Endothelial cell of umbilical vein (primary cell): ENCODE data around the gene HOXD4.

ENCODE experiments used
- JUN ChIP-seq: IDR thresholded peaks from 2 replicates; pipeline ENCODE4 v1.6.1; 2011; ENCODE audit warnings: borderline replicate concordance, low read depth; ENCODE audit not compliant: insufficient read length, insufficient read depth
- POLR2A ChIP-seq: IDR thresholded peaks from 2 replicates; pipeline ENCODE4 v1.6.1; 2012; ENCODE audit warnings: low read depth, mild to moderate bottlenecking, control low read depth, low read length
- POLR2AphosphoS5 ChIP-seq: IDR thresholded peaks from 2 replicates; pipeline ENCODE4 v1.6.1; 2012; ENCODE audit warnings: low read depth, mild to moderate bottlenecking, control low read depth, low read length, moderate library complexity; ENCODE audit not compliant: insufficient read depth
- TF ChIP-seq, protein P1 (sequence below), 2 donors: IDR thresholded peaks; 1 replicate in 1 of 2; 2 replicates in 1 of 2; pipeline ENCODE4 v1.5.1; 2011; ENCODE audit warnings: low read length in 2 of 2, mild to moderate bottlenecking in 2 of 2, moderate library complexity in 2 of 2, control low read depth in 1 of 2, inconsistent platforms in 1 of 2, low read depth in 1 of 2; ENCODE audit not compliant: insufficient read depth in 1 of 2; ENCODE audit errors: extremely low read depth in 1 of 2
- TF ChIP-seq, protein P2 (sequence below): IDR thresholded peaks from 2 replicates; pipeline ENCODE4 v1.6.1; 2011; ENCODE audit not compliant: insufficient read depth, insufficient read length

DNA sequence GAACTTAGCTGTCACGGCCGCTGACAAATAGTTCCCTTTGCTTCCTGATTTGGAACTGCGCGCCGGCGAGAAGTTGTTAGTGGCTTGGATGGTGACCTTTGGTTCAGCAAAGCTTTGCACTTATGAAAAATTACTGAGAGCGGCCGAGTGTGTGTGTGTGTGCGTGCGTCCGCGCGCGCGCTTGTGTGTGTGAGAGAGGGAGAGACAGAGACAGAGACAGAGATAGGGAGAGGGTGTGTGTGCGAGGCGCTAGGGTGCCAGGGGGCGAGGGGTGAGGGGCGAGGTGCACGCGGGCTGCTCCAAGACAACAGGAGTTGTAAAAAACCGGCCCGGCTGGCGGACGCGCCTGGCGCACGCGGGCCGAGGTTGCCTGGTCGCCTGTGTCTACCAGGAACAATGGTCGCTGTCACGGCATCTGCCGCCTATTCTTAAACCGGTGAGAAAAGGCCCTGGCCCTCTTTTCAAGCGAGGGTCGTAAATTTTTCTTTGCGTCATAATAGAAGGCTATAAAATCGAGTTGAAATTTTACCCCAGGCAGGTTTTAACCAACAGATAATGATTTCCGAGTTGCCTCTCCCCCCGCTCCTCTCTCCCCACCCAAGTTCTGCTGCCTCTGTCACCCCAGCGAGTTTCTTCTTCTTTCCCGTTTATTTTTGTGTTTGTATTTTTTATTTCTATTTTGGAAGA is 6.3 kb downstream of the HOXD4 start:
- TF ChIP-seq, protein P1, sequence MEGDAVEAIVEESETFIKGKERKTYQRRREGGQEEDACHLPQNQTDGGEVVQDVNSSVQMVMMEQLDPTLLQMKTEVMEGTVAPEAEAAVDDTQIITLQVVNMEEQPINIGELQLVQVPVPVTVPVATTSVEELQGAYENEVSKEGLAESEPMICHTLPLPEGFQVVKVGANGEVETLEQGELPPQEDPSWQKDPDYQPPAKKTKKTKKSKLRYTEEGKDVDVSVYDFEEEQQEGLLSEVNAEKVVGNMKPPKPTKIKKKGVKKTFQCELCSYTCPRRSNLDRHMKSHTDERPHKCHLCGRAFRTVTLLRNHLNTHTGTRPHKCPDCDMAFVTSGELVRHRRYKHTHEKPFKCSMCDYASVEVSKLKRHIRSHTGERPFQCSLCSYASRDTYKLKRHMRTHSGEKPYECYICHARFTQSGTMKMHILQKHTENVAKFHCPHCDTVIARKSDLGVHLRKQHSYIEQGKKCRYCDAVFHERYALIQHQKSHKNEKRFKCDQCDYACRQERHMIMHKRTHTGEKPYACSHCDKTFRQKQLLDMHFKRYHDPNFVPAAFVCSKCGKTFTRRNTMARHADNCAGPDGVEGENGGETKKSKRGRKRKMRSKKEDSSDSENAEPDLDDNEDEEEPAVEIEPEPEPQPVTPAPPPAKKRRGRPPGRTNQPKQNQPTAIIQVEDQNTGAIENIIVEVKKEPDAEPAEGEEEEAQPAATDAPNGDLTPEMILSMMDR (IDR thresholded peaks at IDR 0.05; ENCODE audit: extremely low read depth in 1 of 2, insufficient read depth in 1 of 2, low read depth in 1 of 2, low read length in 2 of 2): no peak
- TF ChIP-seq POLR2A (no peak), JUN (no peak), POLR2AphosphoS5 (no peak)
- TF ChIP-seq, protein P2, sequence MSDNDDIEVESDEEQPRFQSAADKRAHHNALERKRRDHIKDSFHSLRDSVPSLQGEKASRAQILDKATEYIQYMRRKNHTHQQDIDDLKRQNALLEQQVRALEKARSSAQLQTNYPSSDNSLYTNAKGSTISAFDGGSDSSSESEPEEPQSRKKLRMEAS: no peak
